GM12801 (cell line): ENCODE data around the gene LRPPRC.

Experiments
- CTCF ChIP-seq: IDR thresholded peaks from one replicate; pipeline ENCODE4 v1.5.1; 2011; ENCODE audit warnings: control low read depth; ENCODE audit not compliant: insufficient read length; ENCODE audit errors: extremely low read depth

LRPPRC gene

GRCh38 chr2:43841949-43842865 lies 153.6 kb downstream of the LRPPRC start:
- TF ChIP-seq CTCF, result no peak

DNA sequence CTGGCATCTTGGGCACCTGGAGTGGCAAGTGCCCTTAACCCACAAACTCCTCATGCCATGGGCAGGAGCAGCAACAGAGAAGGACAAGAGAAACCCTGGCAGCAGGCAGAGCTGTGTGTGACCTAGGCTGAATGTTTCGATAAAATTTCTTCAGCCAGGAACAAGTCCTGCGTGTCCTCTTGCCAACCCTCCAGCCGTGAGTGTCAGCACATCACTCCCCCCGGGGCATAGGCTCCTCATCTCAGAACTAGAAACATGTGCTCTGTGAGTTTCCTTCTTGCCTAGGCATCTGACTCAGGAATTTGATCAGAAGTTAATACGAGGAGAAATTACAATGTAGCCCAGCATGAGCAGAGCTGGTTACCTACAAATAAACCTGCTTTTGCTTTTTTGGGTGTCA lies 154.8 kb downstream of the LRPPRC start:
- no peak for TF ChIP-seq CTCF

- TF ChIP-seq CTCF, result no peak
Measured at GRCh38 chr2:43839776-43840564, 155.8 kb downstream of the LRPPRC start.

GRCh38 chr2:43838560-43839267 lies 157.1 kb downstream of the LRPPRC start, which contains the start of the genes ABCG5 and ABCG8:
TSS of gene ABCG5 (minus strand) at chr2:43838839. CDS start at chr2:43838679, 160 bp downstream.
TSS of gene ABCG8 (plus strand) at chr2:43838971. CDS start at chr2:43839054, 83 bp downstream.
- no peak for TF ChIP-seq CTCF

DNA sequence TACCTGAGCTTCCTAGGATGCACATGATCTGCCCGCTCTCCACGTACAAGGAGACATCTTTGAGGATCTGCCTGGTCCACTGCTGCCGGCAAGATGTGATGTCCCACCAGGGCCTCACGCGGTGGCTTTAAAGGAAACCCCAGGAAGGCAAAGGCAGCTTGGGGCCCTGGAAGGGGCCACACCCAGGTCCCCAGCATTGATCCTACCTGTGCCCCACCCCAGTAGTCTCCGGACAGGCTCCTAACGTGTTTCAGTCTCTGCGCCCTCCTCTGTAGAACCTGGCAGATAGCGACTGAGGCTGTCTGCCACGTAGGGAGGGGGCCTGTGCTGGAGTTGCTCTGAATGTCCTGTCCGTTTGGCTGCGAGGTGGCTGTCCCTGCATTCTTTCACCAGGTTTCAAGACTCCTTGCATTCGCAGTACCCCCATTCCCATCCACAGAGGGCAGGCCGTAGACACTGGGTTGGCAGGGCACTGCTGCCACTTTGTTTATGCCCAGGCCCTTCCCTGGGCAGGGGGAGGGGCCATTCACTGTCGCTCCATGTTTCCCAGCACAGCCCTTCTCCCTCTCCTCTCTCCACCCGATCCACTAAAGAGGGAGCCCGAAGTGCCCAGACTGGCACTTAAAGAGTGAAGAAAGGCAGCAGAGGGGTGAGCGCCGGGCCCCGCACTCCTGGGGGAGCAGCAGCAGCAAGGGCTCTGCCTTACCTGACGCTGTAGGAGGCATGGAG lies 157.8 kb downstream of the LRPPRC start:
- TF ChIP-seq CTCF, result no peak

GRCh38 chr2:43837033-43837432 lies 158.8 kb downstream of the LRPPRC start:
- no peak for TF ChIP-seq CTCF
